Tibial artery (tissue), 4 donors: ENCODE measurements around the gene HAUS1.

Source experiments
- DNase-seq, 2 donors: peaks; one replicate each; pipeline ENCODE4 v3.0.0-alpha.2; 2019
- H3K27ac ChIP-seq, 2 donors: fragments of 200-600 bp; sonication (generic) in 1 of 2; 1 replicate in 1 of 2; 2 replicates in 1 of 2; pipeline ENCODE4 v1.5.1; 2018 to 2019; ENCODE audit warnings: mild to moderate bottlenecking in 1 of 2
- H3K27me3 ChIP-seq, 2 donors: fragments of 200-600 bp; sonication (generic) in 1 of 2; one replicate each; pipeline versions ENCODE4 v1.5.1 to v1.6.0; 2016 to 2019
- H3K36me3 ChIP-seq, 3 donors: fragments of 200-600 bp; sonication (generic) in 2 of 3; one replicate each; pipeline ENCODE4 v1.5.1; 2016 to 2019; ENCODE audit warnings: mild to moderate bottlenecking in 2 of 3
- H3K4me1 ChIP-seq, 4 donors: fragments of 200-600 bp; sonication (generic) in 2 of 4; 1 replicate in 3 of 4; 2 replicates in 1 of 4; pipeline ENCODE4 v1.5.1; 2016 to 2019
- H3K4me3 ChIP-seq, 2 donors: fragments of 200-600 bp; sonication (generic) in 1 of 2; 1 replicate in 1 of 2; 2 replicates in 1 of 2; pipeline ENCODE4 v1.5.1; 2018 to 2019; ENCODE audit warnings: mild to moderate bottlenecking in 2 of 2
- H3K9me3 ChIP-seq, 3 donors: fragments of 200-600 bp; sonication (generic) in 1 of 3; one replicate each; pipeline ENCODE4 v1.5.1; 2016 to 2019
- intact Hi-C: fragments of 100-400 bp; cut with DNase I; formaldehyde crosslinking; loops from one replicate; pipeline ENCODE4 v1.15.0; 2023; ENCODE audit warnings: low total_unique reads
- TF ChIP-seq, protein P1 (sequence below), 2 experiments: fragments of 200-600 bp in 1 of 2; fragments of 450-650 bp in 1 of 2; IDR thresholded peaks; one replicate each; pipeline ENCODE4 v1.5.1; 2017 to 2019; ENCODE audit warnings: antibody characterized with exemption in 2 of 2, mild to moderate bottlenecking in 1 of 2, moderate library complexity in 1 of 2

HAUS1 gene

GRCh38 chr18:46152808-46153617 is 48.8 kb downstream of the HAUS1 start:
- no peak overlapping the region for H3K4me3 ChIP-seq
- no peaks in the 10 kb centered on the region for H3K36me3 ChIP-seq
- H3K9me3 ChIP-seq, result no peaks in the 10 kb centered on the region
- no peak overlapping the region for H3K27ac ChIP-seq
- no peaks in the 10 kb centered on the region for H3K4me1 ChIP-seq
- no peak for DNase-seq
- H3K27me3 ChIP-seq, result no peaks in the 10 kb centered on the region
- TF ChIP-seq, protein P1, sequence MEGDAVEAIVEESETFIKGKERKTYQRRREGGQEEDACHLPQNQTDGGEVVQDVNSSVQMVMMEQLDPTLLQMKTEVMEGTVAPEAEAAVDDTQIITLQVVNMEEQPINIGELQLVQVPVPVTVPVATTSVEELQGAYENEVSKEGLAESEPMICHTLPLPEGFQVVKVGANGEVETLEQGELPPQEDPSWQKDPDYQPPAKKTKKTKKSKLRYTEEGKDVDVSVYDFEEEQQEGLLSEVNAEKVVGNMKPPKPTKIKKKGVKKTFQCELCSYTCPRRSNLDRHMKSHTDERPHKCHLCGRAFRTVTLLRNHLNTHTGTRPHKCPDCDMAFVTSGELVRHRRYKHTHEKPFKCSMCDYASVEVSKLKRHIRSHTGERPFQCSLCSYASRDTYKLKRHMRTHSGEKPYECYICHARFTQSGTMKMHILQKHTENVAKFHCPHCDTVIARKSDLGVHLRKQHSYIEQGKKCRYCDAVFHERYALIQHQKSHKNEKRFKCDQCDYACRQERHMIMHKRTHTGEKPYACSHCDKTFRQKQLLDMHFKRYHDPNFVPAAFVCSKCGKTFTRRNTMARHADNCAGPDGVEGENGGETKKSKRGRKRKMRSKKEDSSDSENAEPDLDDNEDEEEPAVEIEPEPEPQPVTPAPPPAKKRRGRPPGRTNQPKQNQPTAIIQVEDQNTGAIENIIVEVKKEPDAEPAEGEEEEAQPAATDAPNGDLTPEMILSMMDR (IDR thresholded peaks at IDR 0.05), result no peak
- intact Hi-C loops, result no loop called here

DNA sequence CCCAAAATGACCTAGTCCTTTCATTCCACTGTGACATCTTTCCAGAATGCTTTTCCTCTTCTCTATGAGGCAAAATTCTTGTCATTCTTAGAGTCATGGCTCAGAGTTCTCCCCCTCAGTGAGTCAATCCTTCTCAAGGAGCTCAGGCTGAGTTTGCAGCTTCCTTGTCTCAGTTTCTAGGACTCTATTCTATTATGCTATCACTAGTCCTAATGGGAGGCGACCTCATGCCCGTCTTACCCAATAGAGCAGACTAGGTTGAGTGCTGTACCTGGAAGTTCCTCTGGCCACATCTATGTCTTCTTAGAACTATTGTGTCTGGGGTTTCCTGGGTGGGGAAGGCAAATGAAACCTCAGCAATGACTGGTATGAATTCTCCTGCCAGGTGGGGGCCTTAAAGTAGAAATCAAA is 51.5 kb downstream of the HAUS1 start:
- H3K9me3 ChIP-seq, result no peaks in the 10 kb centered on the region
- no peaks in the 10 kb centered on the region for H3K4me1 ChIP-seq
- H3K27me3 ChIP-seq, result no peaks in the 10 kb centered on the region
- H3K27ac ChIP-seq, result no peak overlapping the region
- intact Hi-C loops, result no loop called here
- TF ChIP-seq, protein P1 (IDR thresholded peaks at IDR 0.05), result no peak
- DNase-seq, result no peak
- no peak overlapping the region for H3K4me3 ChIP-seq
- H3K36me3 ChIP-seq, result no peaks in the 10 kb centered on the region

DNA sequence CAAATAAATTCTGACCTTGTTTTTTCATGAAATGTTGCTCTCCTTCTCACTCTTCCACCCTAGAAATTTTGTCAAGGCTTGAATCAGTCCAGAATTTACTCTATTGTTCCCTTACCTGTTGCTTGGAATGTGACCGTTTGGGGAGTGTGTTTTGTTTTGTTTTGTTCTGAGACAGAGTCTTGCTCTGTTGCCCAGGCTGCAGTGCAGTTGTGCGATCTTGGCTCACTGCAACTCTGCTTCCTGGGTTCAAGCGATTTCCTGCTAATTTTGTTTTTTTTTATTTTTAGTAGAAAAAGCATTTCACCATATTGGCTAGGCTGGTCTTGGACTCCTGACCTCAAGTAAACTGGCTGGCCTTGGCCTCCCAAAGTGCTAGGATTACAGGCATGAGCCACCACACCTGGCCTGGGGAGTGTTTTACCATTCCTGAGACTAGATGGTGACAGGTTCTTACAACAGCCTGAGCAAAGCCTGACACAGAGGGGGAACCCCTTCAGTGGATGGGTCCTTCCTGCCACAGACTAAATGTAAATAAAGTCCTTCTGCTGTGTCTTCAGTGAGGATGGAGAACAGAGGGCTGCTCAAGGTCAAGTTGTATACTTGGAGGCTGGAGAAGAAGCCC is 52.0 kb downstream of the HAUS1 start:
- Histone ChIP-seq H3K27ac (no peak overlapping the region), H3K27me3 (no peaks in the 10 kb centered on the region), H3K4me1 (no peaks in the 10 kb centered on the region), H3K9me3 (no peaks in the 10 kb centered on the region), H3K36me3 (no peaks in the 10 kb centered on the region), H3K4me3 (no peak overlapping the region)
- intact Hi-C loops, result no loop called here
- TF ChIP-seq, protein P1 (IDR thresholded peaks at IDR 0.05), result no peak
- no peak for DNase-seq

- H3K9me3 ChIP-seq, result no peaks in the 10 kb centered on the region
- no peak overlapping the region for H3K4me3 ChIP-seq
- H3K4me1 ChIP-seq, result no peaks in the 10 kb centered on the region
- TF ChIP-seq, protein P1 (IDR thresholded peaks at IDR 0.05), result no peak
- no peaks in the 10 kb centered on the region for H3K36me3 ChIP-seq
- no peaks in the 10 kb centered on the region for H3K27me3 ChIP-seq
- intact Hi-C loops, result no loop called here
- H3K27ac ChIP-seq, result no peak overlapping the region
- no peak for DNase-seq
Observed at GRCh38 chr18:46156843-46157242, 52.7 kb downstream of the HAUS1 start.

DNA sequence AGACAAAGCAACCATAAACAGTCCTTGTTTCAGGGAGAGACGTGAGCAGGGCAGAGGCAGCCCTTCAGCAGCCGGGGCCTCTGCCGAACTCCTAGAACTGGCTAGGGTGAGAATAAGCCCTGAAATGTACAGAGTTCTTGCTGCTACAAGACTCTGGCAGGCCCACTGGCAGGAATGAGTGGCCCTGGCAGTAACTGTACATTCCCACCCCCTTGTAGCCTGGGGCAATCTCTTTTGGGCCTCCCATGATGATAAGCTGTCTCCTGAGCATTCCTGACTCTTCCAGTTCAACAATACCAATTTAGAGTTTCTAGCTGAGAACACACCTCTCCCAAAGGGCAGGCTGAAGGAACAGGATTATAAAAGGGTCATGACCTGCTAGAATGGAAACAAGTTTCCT is 54.3 kb downstream of the HAUS1 start:
- H3K27me3 ChIP-seq, result no peaks in the 10 kb centered on the region
- no peaks in the 10 kb centered on the region for H3K9me3 ChIP-seq
- no peak for DNase-seq
- no peaks in the 10 kb centered on the region for H3K4me1 ChIP-seq
- intact Hi-C loops, result no loop called here
- H3K27ac ChIP-seq, result no peak overlapping the region
- TF ChIP-seq, protein P1 (IDR thresholded peaks at IDR 0.05), result no peak
- H3K4me3 ChIP-seq, result no peak overlapping the region
- H3K36me3 ChIP-seq, result no peaks in the 10 kb centered on the region
